ENCODE results near the gene SLC39A6. TPM values are rescaled to one million over a fixed set of nuclear protein-coding genes. Genes with fewer than 3 reads are reported as not detected.

Gene SLC39A6
- total and polyA plus RNA-seq, 2 of the 13 experiments (the other 11 are each of a cell fraction or from before 2014, with no cell fraction given), result 41.7 to 59.2 TPM

DNA sequence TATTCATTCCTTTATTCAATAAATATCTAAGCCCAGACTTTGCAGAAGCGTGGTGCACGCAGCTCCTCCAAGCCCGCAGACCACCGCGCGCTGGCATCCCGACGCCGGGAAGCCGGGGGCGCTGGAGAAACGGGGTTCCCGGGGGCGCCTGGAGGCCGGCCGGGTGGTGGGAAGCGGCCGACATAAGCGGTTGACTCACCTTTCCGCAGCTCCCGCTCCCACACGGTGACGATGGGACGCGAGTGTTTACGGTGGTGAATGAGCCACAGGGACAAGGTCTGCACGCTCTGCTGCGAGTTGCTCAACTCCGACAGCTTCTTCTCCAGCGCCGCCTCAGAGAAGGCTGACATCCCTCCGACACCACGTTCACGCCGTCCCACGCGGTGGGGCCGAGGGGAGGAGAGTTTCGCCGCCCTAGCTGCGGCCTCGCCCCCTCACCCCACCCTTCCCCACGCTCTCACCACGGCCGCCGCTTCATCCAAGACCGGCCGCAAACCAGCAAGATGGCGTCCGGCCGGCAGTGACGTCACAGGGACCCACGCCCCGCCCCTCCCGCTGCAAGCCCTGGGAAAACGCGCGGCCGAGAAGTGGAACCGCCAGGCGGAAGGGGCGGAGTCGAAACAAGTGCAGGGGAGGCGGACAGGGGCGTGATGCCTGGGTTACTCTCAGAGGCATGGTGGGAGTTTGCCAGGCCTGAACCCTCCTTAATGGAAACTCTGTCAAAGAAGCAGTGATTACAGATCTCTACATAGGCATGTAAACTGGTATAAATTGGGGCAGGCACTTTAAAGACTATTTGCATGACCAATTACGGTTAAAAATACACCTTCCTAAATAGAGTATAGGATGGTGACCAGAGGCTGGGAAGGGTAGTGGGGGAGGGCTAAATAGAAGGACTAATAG is 61.8 kb downstream of the SLC39A6 start, which contains the start of gene RPRD1A:
Gene RPRD1A (minus strand): TSS at position 505 of the 903 bp plus-strand sequence. CDS start 155 bp downstream, at position 350.
- DNase-seq (ENCODE audit: low spot score) (peak; percentile 88), ATAC-seq (peak; percentile 95), FAIRE-seq (peak; percentile 21)
- peaks cover 41% of the 10 kb centered on the region for H3K4me1 ChIP-seq (ENCODE audit: insufficient read depth, low read length)
- intact Hi-C loops (cut with micrococcal nuclease; ENCODE audit: unreplicated experiment), result no loop called here
- H3K4me2 ChIP-seq (ENCODE audit: low read depth, low read length), result peak within 1 kb of the TSS; percentile 91
- H3K27me3 ChIP-seq (ENCODE audit: control insufficient read depth in 1 of 2, insufficient read depth in 2 of 2, low read length in 2 of 2), result no peaks in the 10 kb centered on the region; a peak in 1 of 5 replicates
- BruUV-seq (replicated peaks), result TSS peak; percentile 74
- in situ Hi-C loops (cut with HindIII; ENCODE audit: extremely low pct_ligation_motif_present, low pct_unique_long_range_greater_than_20kb), result no loop called here
- H3K27ac ChIP-seq (ENCODE audit: extremely low read length, insufficient read depth, low read length), result peak within 1 kb of the TSS; percentile 89
- H2AFZ ChIP-seq (ENCODE audit: low read length), result peak within 1 kb of the TSS; percentile 39
- H3K79me2 ChIP-seq (ENCODE audit: insufficient read depth, low read length), result peaks cover 51% of the 10 kb centered on the region
- H3K36me3 ChIP-seq (replicated peaks in 1 of 2; ENCODE audit: control insufficient read depth in 1 of 2, insufficient read depth in 2 of 2, low read length in 2 of 2), result no peaks in the 10 kb centered on the region
- ChIA-PET POLR2A (interaction anchor here (0.6 to 1.4 kb wide), 6 partner anchors 12 to 95 kb away, joined by 3 to 6 read pairs (median 4); partner anchors contain the start of gene RMP24), CTCF (ENCODE audit: low intra/inter-chr PET ratio, low total read pairs) (no interaction called here)
- H3K4me3 ChIP-seq (replicated peaks in 1 of 3; ENCODE audit: insufficient read depth in 1 of 3, low read depth in 2 of 3, low read length in 3 of 3), result peak within 1 kb of the TSS; percentile 84 to 94 (median 87)
- H4K20me1 ChIP-seq (ENCODE audit: insufficient read depth, low read length), result peaks cover 15% of the 10 kb centered on the region; the same call in 1 of the 2 replicates
- peak within 1 kb of the TSS; percentile 91 for H3K9ac ChIP-seq (ENCODE audit: insufficient read depth, low read depth, low read length)
- no peaks in the 10 kb centered on the region for H3K9me3 ChIP-seq (ENCODE audit: low read length)
- under 1% methylated on average over 33 of the region's 66 CpGs for WGBS (ENCODE audit: low lambda C conversion rate)
- TF ChIP-seq SIN3A (IDR thresholded peaks at IDR 0.05; ENCODE audit: borderline replicate concordance, low read depth, low read length) (peak; percentile 51; the same call in 1 of the 2 replicates), TAF1 (CRISPR knock-in tag; IDR thresholded peaks at IDR 0.05) (peak; percentile 86), ESRRA (CRISPR knock-in tag; IDR thresholded peaks at IDR 0.05; ENCODE audit: low read depth) (no peak), ZNF746 (CRISPR knock-in tag; IDR thresholded peaks at IDR 0.05) (no peak; the same call in 1 of the 2 replicates), TAF15 (IDR thresholded peaks at IDR 0.05; ENCODE audit: low read depth, low read length, poor library complexity, severe bottlenecking) (no peak), ARNT2 (CRISPR knock-in tag; IDR thresholded peaks at IDR 0.05; ENCODE audit: low read depth) (peak; percentile 70), STAT5B (CRISPR knock-in tag; IDR thresholded peaks at IDR 0.05) (no peak), ZNF577 (CRISPR knock-in tag; IDR thresholded peaks at IDR 0.05; ENCODE audit: borderline replicate concordance, low read depth) (no peak), ZSCAN25 (CRISPR knock-in tag; IDR thresholded peaks at IDR 0.05) (no peak), SP2 (CRISPR knock-in tag; IDR thresholded peaks at IDR 0.05) (peak; percentile 70), ZNF629 (CRISPR knock-in tag; conservative IDR thresholded peaks at IDR 0.05) (no peak), AKAP8 (CRISPR knock-in tag; IDR thresholded peaks at IDR 0.05) (no peak), ZNF326 (CRISPR knock-in tag; IDR thresholded peaks at IDR 0.05; ENCODE audit: borderline replicate concordance) (no peak)
- TF ChIP-seq, protein P1, sequence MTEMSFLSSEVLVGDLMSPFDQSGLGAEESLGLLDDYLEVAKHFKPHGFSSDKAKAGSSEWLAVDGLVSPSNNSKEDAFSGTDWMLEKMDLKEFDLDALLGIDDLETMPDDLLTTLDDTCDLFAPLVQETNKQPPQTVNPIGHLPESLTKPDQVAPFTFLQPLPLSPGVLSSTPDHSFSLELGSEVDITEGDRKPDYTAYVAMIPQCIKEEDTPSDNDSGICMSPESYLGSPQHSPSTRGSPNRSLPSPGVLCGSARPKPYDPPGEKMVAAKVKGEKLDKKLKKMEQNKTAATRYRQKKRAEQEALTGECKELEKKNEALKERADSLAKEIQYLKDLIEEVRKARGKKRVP (CRISPR knock-in tag; IDR thresholded peaks at IDR 0.05), result peak in 1 of 2 experiments; percentile 31; a peak in 1 of 4 replicates
- TF ChIP-seq, protein P2, sequence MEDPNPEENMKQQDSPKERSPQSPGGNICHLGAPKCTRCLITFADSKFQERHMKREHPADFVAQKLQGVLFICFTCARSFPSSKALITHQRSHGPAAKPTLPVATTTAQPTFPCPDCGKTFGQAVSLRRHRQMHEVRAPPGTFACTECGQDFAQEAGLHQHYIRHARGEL (CRISPR knock-in tag; IDR thresholded peaks at IDR 0.05), result no peak
- TF ChIP-seq, protein P3, sequence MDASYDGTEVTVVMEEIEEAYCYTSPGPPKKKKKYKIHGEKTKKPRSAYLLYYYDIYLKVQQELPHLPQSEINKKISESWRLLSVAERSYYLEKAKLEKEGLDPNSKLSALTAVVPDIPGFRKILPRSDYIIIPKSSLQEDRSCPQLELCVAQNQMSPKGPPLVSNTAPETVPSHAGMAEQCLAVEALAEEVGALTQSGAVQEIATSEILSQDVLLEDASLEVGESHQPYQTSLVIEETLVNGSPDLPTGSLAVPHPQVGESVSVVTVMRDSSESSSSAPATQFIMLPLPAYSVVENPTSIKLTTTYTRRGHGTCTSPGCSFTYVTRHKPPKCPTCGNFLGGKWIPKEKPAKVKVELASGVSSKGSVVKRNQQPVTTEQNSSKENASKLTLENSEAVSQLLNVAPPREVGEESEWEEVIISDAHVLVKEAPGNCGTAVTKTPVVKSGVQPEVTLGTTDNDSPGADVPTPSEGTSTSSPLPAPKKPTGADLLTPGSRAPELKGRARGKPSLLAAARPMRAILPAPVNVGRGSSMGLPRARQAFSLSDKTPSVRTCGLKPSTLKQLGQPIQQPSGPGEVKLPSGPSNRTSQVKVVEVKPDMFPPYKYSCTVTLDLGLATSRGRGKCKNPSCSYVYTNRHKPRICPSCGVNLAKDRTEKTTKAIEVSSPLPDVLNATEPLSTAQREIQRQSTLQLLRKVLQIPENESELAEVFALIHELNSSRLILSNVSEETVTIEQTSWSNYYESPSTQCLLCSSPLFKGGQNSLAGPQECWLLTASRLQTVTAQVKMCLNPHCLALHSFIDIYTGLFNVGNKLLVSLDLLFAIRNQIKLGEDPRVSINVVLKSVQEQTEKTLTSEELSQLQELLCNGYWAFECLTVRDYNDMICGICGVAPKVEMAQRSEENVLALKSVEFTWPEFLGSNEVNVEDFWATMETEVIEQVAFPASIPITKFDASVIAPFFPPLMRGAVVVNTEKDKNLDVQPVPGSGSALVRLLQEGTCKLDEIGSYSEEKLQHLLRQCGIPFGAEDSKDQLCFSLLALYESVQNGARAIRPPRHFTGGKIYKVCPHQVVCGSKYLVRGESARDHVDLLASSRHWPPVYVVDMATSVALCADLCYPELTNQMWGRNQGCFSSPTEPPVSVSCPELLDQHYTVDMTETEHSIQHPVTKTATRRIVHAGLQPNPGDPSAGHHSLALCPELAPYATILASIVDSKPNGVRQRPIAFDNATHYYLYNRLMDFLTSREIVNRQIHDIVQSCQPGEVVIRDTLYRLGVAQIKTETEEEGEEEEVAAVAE (CRISPR knock-in tag; IDR thresholded peaks at IDR 0.05; ENCODE audit: borderline replicate concordance), result no peak
- TF ChIP-seq, protein P4, sequence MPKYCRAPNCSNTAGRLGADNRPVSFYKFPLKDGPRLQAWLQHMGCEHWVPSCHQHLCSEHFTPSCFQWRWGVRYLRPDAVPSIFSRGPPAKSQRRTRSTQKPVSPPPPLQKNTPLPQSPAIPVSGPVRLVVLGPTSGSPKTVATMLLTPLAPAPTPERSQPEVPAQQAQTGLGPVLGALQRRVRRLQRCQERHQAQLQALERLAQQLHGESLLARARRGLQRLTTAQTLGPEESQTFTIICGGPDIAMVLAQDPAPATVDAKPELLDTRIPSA (CRISPR knock-in tag; IDR thresholded peaks at IDR 0.05; ENCODE audit: borderline replicate concordance), result no peak
